Fibroblast of lung (primary cell): ENCODE measurements around the gene ME2. TPM values are rescaled to one million over a fixed set of nuclear protein-coding genes. Genes with fewer than 3 reads are reported as not detected.

Experiments
- DNase-seq, 2 donors: peaks; one replicate each; pipeline versions ENCODE4 v3.0.0 to v3.0.0-alpha.2; 2010; ENCODE audit warnings: low read depth in 2 of 2
- H2AFZ ChIP-seq: 2 replicates; pipeline ENCODE4 v1.5.1; 2012; ENCODE audit warnings: low read length, control low read depth, inconsistent platforms
- H3K27ac ChIP-seq: 2 replicates; pipeline ENCODE4 v1.5.1; 2011; ENCODE audit warnings: low read length, control low read depth; ENCODE audit not compliant: insufficient read depth
- H3K27me3 ChIP-seq: 2 replicates; pipeline ENCODE4 v1.5.1; 2011; ENCODE audit warnings: mild to moderate bottlenecking, low read length; ENCODE audit not compliant: control insufficient read depth, insufficient read depth
- H3K36me3 ChIP-seq: 2 replicates; pipeline ENCODE4 v1.5.1; 2011; ENCODE audit warnings: low read length; ENCODE audit not compliant: control insufficient read depth, insufficient read depth
- H3K4me1 ChIP-seq: 2 replicates; pipeline ENCODE4 v1.5.1; 2011; ENCODE audit warnings: low read length; ENCODE audit not compliant: control insufficient read depth, insufficient read depth; ENCODE audit errors: extremely low read depth
- H3K4me2 ChIP-seq: 2 replicates; pipeline ENCODE4 v1.5.1; 2011; ENCODE audit warnings: low read length, control low read depth; ENCODE audit not compliant: insufficient read depth; ENCODE audit errors: extremely low read depth
- H3K4me3 ChIP-seq, 4 experiments: fragments of 200-600 bp in 1 of 4; sonication (generic) in 1 of 4; replicated peaks in 1 of 4; 2 replicates each; pipeline ENCODE4 v1.5.1; 2011 to 2016; ENCODE audit warnings: low read length in 4 of 4, low read depth in 3 of 4, mild to moderate bottlenecking in 3 of 4, control low read depth in 2 of 4, inconsistent platforms in 1 of 4, mixed read lengths in 1 of 4; ENCODE audit not compliant: insufficient read depth in 1 of 4; ENCODE audit errors: control extremely low read depth in 1 of 4
- H3K79me2 ChIP-seq: 2 replicates; pipeline ENCODE4 v1.5.1; 2012; ENCODE audit warnings: mild to moderate bottlenecking, low read length, inconsistent platforms; ENCODE audit not compliant: control insufficient read depth, insufficient read depth
- H3K9ac ChIP-seq: 2 replicates; pipeline ENCODE4 v1.5.1; 2011; ENCODE audit warnings: mild to moderate bottlenecking, low read length, control low read depth; ENCODE audit not compliant: insufficient read depth
- H3K9me3 ChIP-seq: 2 replicates; pipeline ENCODE4 v1.5.1; 2012; ENCODE audit warnings: low read depth, low read length; ENCODE audit not compliant: control insufficient read depth, insufficient read depth
- H4K20me1 ChIP-seq: 2 replicates; pipeline ENCODE4 v1.5.1; 2011; ENCODE audit warnings: low read length; ENCODE audit not compliant: control insufficient read depth, insufficient read depth; ENCODE audit errors: extremely low read depth
- EZH2 ChIP-seq: IDR thresholded peaks from 2 replicates; pipeline ENCODE4 v1.5.1; 2012; ENCODE audit warnings: low read length, control low read depth, mild to moderate bottlenecking; ENCODE audit errors: missing control alignments
- polyA plus RNA-seq, 2 donors: library from polyadenylated mRNA; depleted of rRNA in 1 of 2; stranded (reverse) in 1 of 2; unstranded in 1 of 2; fragments of >200 nt; gene quantifications; 2 replicates each; pipeline ENCODE4 v1.2.1, GENCODE V29; 2011 to 2012; ENCODE audit warnings: missing spikeins in 1 of 2
- total RNA-seq: library from RNA; depleted of rRNA; stranded (reverse); fragments of >200 nt; gene quantifications from 2 replicates; pipeline ENCODE4 v1.2.1, GENCODE V29; 2014
- TF ChIP-seq, protein P1 (sequence below), 2 donors: IDR thresholded peaks in 1 of 2; conservative IDR thresholded peaks in 1 of 2; 1 replicate in 1 of 2; 2 replicates in 1 of 2; pipeline ENCODE4 v1.5.1; 2011 to 2012; ENCODE audit warnings: low read length in 2 of 2, control low read depth in 1 of 2, inconsistent platforms in 1 of 2, low read depth in 1 of 2, mild to moderate bottlenecking in 1 of 2

The ME2 gene
- total and polyA plus RNA-seq, 2 donors (not counting 1 experiment from before 2014, with no cell fraction given): 40.5 to 57.0 TPM

DNA sequence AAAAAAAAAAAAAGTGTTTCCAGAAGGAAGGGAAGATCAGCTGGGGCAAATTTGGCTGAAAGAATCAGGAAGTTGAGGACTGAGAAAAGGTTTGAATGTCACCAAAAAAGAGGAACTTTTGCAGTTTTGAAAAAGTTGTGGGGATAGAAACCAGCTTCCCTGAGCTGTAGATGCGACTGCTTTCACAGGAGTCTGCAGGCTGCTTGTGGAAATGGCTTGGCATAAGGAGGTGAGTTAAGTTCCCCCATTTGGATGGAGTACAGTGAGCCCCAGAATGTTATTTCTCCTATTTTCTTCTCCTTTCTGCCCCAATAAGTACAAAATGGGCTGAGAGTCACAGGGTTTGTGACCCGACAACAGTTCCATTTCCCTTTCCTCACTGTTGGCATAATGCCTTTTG, 16.5 kb upstream of the ME2 start:
- no peak for DNase-seq
- Histone ChIP-seq H2AFZ (no peak overlapping the region), H3K9ac (no peak overlapping the region), H3K27ac (no peak overlapping the region), H3K9me3 (no peaks in the 10 kb centered on the region), H3K27me3 (no peaks in the 10 kb centered on the region), H3K79me2 (no peaks in the 10 kb centered on the region), H3K4me1 (no peaks in the 10 kb centered on the region), H3K4me3 (no peak overlapping the region), H3K36me3 (no peaks in the 10 kb centered on the region), H3K4me2 (no peak overlapping the region), H4K20me1 (no peaks in the 10 kb centered on the region)
- TF ChIP-seq, protein P1, sequence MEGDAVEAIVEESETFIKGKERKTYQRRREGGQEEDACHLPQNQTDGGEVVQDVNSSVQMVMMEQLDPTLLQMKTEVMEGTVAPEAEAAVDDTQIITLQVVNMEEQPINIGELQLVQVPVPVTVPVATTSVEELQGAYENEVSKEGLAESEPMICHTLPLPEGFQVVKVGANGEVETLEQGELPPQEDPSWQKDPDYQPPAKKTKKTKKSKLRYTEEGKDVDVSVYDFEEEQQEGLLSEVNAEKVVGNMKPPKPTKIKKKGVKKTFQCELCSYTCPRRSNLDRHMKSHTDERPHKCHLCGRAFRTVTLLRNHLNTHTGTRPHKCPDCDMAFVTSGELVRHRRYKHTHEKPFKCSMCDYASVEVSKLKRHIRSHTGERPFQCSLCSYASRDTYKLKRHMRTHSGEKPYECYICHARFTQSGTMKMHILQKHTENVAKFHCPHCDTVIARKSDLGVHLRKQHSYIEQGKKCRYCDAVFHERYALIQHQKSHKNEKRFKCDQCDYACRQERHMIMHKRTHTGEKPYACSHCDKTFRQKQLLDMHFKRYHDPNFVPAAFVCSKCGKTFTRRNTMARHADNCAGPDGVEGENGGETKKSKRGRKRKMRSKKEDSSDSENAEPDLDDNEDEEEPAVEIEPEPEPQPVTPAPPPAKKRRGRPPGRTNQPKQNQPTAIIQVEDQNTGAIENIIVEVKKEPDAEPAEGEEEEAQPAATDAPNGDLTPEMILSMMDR (conservative IDR thresholded peaks at IDR 0.05 in 1 of 2, IDR thresholded peaks at IDR 0.05 in 1 of 2; ENCODE audit: low read depth in 1 of 2, low read length in 2 of 2): no peak
- no peak for TF ChIP-seq EZH2

DNA sequence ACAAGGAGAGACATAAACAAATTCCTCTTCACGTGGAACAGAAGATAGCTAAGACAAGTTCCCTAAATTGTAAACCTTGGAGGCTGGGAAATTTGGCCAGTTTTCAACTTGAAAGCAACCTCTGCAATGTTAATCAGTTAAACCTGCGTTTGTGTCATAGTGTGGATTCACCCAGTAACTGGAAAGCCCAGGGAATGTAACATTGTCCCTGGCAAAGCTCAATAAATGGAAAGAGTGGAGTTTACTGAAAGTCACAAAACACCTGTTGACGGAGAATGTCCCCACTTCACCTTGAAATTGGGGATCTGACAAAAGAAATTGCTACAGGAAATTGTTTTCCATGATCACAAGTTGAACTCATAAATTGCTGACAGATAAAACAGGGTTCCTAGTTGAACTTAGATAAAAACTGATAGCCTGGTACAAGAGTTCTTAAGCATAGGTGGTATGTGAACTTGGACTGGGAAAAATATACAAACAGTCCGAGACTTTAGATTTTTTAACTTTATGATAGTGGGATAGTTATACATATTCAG, 15.0 kb upstream of the ME2 start:
- no peak overlapping the region for H3K4me2 ChIP-seq
- no peak overlapping the region for H3K27ac ChIP-seq
- DNase-seq: no peak
- H3K36me3 ChIP-seq: no peaks in the 10 kb centered on the region
- no peak overlapping the region for H3K9ac ChIP-seq
- H3K9me3 ChIP-seq: no peaks in the 10 kb centered on the region
- H4K20me1 ChIP-seq: no peaks in the 10 kb centered on the region
- H3K79me2 ChIP-seq: no peaks in the 10 kb centered on the region
- H3K27me3 ChIP-seq: no peaks in the 10 kb centered on the region
- H3K4me3 ChIP-seq: no peak overlapping the region
- TF ChIP-seq, protein P1 (conservative IDR thresholded peaks at IDR 0.05 in 1 of 2, IDR thresholded peaks at IDR 0.05 in 1 of 2; ENCODE audit: low read depth in 1 of 2, low read length in 2 of 2): no peak
- no peak for TF ChIP-seq EZH2
- no peaks in the 10 kb centered on the region for H3K4me1 ChIP-seq
- H2AFZ ChIP-seq: no peak overlapping the region

DNA sequence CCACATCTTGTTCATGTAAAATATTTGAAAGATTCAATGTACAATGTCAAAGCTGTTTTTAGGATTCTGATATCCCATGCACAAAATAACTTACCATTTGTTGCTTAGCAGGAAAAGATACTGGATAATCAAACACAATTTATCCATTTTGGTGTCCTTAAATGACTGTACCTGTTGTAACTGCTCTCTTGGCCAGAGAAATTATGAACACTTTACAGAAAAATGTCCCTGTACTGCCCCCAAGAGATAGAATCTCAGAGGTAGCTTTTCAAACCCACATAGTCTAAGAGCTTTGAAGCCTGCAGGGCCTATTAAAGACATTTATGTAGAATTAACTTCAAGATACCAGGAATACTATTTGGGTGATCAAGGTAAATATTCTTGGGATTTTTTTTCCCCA, 12.2 kb upstream of the ME2 start:
- DNase-seq: peak; percentile 12 to 33
- TF ChIP-seq, protein P1 (conservative IDR thresholded peaks at IDR 0.05 in 1 of 2, IDR thresholded peaks at IDR 0.05 in 1 of 2; ENCODE audit: low read depth in 1 of 2, low read length in 2 of 2): peak in 1 of 2 donors; percentile 11
- no peak for TF ChIP-seq EZH2
- no peaks in the 10 kb centered on the region for H3K9me3 ChIP-seq

More for the DNA sequence above, 12.2 kb upstream of the ME2 start:
- Histone ChIP-seq H3K9ac (no peak overlapping the region), H3K4me2 (no peak overlapping the region), H3K79me2 (no peaks in the 10 kb centered on the region), H3K27me3 (no peaks in the 10 kb centered on the region), H2AFZ (no peak overlapping the region), H3K27ac (no peak overlapping the region), H3K36me3 (no peaks in the 10 kb centered on the region), H3K4me1 (no peaks in the 10 kb centered on the region), H4K20me1 (no peaks in the 10 kb centered on the region), H3K4me3 (no peak overlapping the region)
